BE2C (cell line): ENCODE measurements around the gene NFAM1.

Experiments used
- DNase-seq: peaks from one replicate; pipeline ENCODE4 v3.0.0-alpha.2; 2020
- H3K27me3 ChIP-seq: fragments of 250-450 bp; sonication (Bioruptor Pico); 2 replicates; pipeline ENCODE4 v1.5.1; 2020; ENCODE audit warnings: mild to moderate bottlenecking
- H3K36me3 ChIP-seq: fragments of 250-450 bp; sonication (Bioruptor Pico); 2 replicates; pipeline ENCODE4 v1.5.1; 2020; ENCODE audit warnings: mild to moderate bottlenecking
- H3K4me1 ChIP-seq: fragments of 250-450 bp; sonication (Bioruptor Pico); 2 replicates; pipeline ENCODE4 v1.5.1; 2020
- H3K4me3 ChIP-seq: 2 replicates; pipeline ENCODE4 v1.5.1; 2011; ENCODE audit warnings: low read depth, low read length
- H3K9me3 ChIP-seq: fragments of 250-450 bp; sonication (Bioruptor Pico); 2 replicates; pipeline ENCODE4 v1.5.1; 2020
- TF ChIP-seq, protein P1 (sequence below): IDR thresholded peaks from 2 replicates; pipeline ENCODE4 v1.5.1; 2012; ENCODE audit warnings: mild to moderate bottlenecking, low read depth, low read length

NFAM1 gene

DNA sequence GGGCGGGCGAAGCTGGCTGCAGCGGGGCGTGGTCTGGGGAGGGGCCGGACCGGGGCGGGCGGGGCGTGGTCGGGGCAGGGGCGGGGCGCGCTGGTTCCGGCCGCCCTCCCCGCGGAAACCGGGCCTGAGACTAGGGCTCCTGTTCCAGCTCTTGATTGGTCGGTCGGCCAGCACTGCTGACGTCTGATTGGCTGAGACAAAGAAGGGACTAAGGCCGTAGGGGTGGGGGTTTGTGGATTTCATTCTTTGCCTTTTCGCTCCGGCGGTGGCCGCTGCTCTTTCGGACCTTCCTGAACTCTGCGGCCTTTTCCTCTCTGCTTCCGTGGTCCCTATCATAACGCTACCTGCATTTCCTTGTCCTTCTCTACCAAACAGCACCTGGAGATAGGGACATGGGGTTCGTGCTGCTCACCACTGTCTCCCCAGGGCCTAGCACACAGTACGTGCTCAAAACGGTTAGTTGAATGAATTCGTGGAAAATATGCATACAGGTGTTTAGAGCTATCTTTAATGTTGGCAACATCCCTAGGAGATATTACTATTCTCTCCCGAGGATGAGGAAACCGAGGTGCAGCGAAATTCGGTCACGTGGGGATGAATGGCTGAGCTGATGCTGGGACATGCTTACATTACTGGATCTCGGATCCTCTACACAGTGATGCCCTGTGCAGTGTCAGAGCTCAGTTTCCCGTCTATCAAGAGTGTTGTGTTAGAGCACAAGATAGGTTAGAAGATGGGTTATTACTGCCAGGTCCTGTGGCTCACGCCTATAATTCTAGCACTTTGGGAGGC, 62.8 kb downstream of the NFAM1 start:
- peaks cover 14% of the 10 kb centered on the region for H3K4me1 ChIP-seq
- H3K9me3 ChIP-seq: no peaks in the 10 kb centered on the region
- H3K27me3 ChIP-seq: peaks cover 6% of the 10 kb centered on the region; the same call in 1 of the 2 replicates

DNA sequence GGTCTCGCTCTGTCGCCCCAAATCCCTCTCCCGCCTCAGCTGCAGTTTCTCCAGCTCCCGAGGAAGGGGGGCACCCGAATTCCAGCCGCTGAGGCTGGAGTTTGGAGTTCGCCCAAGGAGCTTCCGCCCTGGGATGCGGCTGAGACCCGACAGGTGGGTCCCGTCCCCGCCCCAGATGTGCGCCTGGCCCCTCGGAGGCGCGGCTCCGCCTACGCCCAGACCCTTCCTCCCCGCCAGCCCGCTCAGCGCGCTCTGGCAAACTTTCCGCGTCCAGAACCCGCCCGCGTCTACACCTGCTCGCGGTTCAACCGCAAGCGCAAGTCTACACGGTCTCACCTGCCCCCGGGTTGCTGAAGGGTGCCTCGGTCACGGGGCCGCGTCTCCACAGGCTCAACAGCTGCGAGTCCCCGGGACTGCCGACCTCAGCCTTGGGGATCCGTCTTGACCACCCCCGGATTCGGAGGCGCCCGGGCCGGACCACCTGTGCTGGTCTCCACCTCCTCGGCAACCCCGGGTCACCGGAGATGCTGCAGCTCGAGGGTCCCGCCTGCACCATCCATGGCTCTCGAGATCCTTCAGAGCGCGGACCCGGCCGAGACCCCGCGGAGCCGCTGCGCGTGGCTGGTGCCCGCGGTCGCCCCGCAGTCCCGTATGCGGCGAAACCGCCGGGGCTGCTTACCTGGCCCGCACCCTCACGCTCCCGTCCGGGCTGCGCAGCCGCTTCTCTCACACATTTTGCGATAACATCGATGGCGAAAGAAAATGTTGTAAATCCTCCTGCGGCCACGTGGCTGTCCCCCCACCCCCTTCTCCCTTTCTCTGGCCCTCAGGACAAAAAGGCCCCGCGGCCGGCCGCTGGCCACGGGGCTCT, 63.6 kb downstream of the NFAM1 start:
- Histone ChIP-seq H3K9me3 (no peaks in the 10 kb centered on the region), H3K4me1 (peaks cover 17% of the 10 kb centered on the region), H3K36me3 (no peaks in the 10 kb centered on the region), H3K4me3 (peak overlapping the region; percentile 83), H3K27me3 (peaks cover 6% of the 10 kb centered on the region; the same call in 1 of the 2 replicates)
- DNase-seq: no peak
- TF ChIP-seq, protein P1, sequence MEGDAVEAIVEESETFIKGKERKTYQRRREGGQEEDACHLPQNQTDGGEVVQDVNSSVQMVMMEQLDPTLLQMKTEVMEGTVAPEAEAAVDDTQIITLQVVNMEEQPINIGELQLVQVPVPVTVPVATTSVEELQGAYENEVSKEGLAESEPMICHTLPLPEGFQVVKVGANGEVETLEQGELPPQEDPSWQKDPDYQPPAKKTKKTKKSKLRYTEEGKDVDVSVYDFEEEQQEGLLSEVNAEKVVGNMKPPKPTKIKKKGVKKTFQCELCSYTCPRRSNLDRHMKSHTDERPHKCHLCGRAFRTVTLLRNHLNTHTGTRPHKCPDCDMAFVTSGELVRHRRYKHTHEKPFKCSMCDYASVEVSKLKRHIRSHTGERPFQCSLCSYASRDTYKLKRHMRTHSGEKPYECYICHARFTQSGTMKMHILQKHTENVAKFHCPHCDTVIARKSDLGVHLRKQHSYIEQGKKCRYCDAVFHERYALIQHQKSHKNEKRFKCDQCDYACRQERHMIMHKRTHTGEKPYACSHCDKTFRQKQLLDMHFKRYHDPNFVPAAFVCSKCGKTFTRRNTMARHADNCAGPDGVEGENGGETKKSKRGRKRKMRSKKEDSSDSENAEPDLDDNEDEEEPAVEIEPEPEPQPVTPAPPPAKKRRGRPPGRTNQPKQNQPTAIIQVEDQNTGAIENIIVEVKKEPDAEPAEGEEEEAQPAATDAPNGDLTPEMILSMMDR: no peak

More for the DNA sequence above, 62.8 kb downstream of the NFAM1 start:
- Histone ChIP-seq H3K36me3 (no peaks in the 10 kb centered on the region), H3K4me3 (peak overlapping the region; percentile 88)
- peak; percentile 95 for DNase-seq
- TF ChIP-seq, protein P1: no peak

DNA sequence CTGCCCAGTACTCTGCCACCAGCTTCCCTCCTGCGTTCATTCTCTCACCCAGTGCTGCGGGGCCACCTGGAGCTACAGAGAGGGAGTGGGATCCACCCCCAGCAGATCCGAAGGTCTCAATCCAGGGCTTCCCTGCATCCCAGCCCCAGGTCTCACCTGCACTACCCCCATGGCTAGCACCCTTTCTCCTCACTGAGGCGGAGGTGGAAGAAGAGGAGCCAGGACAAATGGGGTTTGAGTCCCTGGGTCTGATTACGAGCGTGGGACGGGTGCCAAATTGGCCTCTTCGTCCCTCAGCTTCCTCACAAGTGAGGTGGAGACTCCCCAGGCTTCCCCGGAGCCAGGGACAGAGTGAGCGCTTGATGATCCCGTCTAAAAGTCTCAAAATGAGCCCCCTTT, 64.2 kb downstream of the NFAM1 start:
- peaks cover 17% of the 10 kb centered on the region for H3K4me1 ChIP-seq
- DNase-seq: no peak
- no peaks in the 10 kb centered on the region for H3K9me3 ChIP-seq
- peak overlapping the region; percentile 83 for H3K4me3 ChIP-seq
- peaks cover 6% of the 10 kb centered on the region; the same call in 1 of the 2 replicates for H3K27me3 ChIP-seq
- TF ChIP-seq, protein P1: no peak
- H3K36me3 ChIP-seq: no peaks in the 10 kb centered on the region

DNA sequence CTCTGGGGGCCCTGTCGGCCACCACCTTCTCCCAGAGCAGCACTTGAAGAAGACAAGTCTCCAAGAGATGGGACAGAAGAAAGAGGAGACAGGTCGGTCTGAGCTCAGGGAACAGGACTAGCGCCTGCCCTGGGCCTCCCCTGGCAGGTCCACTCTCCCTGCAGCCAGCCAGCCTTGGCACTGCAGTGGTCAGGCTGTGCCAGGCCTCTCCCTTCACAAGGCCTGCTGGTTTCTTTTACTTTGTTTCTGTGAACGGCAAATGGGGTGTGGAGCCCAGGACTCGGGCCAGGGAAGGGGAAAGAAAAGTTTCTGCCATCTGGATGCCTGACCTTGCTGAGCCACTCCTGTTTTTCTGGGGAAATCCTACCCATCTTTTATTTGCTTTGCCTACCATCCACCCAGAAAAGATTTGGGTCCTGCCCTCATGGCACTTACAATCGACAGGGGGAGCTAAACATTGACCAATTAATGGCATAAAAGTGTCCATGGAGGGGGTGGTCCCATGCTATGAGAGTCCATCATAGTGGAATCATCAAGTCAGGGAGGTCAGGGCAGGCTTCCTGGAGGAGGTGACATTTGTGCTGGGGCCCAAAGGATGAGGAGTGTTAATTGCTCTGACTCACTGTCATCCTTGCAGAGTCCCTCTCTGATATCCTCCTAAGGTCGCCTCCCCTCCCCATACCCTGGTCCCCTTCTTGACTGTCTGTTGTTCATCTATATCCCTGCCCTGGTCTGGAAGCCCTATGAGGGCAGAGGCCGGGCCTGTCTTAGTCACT, 65.2 kb downstream of the NFAM1 start:
- H3K4me1 ChIP-seq: peaks cover 17% of the 10 kb centered on the region
- H3K9me3 ChIP-seq: no peaks in the 10 kb centered on the region
- no peak for DNase-seq
- H3K27me3 ChIP-seq: peaks cover 6% of the 10 kb centered on the region; the same call in 1 of the 2 replicates
- H3K36me3 ChIP-seq: no peaks in the 10 kb centered on the region
- TF ChIP-seq, protein P1: no peak
- H3K4me3 ChIP-seq: peak overlapping the region; percentile 83

DNA sequence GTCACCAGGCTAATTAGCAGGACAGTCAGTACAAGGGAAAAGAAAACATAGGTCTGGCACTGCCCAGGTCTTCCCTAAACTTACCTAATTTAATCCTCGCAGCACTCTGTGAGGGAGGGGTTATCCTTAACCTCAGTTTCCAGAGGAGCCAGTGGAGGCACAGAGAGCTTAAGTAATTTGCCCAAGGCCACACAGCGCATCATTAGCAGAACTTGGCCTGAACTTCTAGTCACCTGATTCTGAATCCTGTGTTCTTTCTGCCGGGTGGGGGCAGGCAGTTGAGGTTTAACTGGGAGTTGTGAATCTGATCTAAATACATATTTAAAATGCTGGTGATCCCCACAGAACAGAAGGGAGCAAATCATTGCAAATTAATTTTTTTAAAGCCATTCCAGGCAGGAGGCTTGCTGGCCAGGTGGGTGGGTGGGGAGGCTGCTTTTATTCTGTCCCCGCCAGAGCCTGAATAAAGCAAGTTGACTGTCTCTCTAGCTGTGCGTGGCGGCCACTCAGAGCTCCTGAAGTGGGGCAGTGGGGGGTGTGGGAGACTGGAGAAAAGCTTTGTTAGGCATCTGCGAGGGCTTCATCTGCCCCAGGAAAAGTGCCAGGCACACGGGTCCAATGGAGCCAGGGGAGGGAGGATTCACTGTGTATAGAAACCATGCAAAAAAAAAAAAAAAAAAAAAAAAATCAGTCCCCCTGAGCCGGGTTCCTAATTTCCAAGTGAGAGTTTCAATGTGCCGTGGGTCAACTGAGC, 66.1 kb downstream of the NFAM1 start:
- peak overlapping the region; percentile 43 for H3K4me3 ChIP-seq
- peaks cover 6% of the 10 kb centered on the region; the same call in 1 of the 2 replicates for H3K27me3 ChIP-seq
- H3K4me1 ChIP-seq: peaks cover 17% of the 10 kb centered on the region
- no peaks in the 10 kb centered on the region for H3K9me3 ChIP-seq
- TF ChIP-seq, protein P1: no peak
- DNase-seq: no peak
- H3K36me3 ChIP-seq: no peaks in the 10 kb centered on the region
